NOMO-1 treated with dmso at 0.1 percent for 144 hours (cell line): ENCODE results near the gene ADGRD1.

ENCODE experiments used
- DNase-seq: peaks from one replicate; lab custom pipeline; 2025; ENCODE audit not compliant: unreplicated experiment; lab: John Stamatoyannopoulos, UW

Gene ADGRD1

DNA sequence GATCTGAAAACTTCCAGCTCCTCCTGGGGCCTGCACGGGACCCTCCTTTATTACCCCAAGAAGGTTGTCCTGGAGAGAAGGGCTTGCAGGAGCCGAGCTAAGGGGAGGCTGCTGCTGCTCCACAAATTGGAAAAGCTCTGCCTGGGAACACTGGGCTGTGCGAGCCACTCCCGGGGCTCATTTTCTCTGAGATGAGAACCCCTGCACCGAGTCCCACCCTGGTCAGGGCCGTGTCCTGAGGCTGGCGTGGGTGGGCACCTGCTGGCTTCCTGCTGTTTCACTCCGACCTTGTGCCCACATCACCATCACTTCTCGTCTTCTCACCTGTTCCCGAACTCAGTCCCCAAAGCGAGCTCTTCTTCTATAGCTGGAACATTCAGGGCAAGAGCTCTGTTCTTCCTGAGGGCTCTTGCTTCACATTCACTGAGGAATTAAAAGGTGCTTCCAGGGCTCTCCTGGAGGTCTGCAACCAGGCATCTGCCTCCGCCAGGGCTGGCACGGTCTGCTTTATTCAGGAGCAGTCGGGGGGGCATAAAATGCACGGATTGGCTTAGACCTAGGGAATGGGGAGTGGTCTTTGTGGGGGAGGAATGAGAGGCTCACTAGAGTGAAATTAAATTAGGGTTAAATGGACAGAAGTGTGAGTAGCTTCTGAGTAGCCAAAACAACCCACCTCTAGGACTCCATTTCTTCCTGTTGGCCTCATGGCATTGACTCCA, 98.5 kb downstream of the ADGRD1 start:
- no peak for DNase-seq

DNA sequence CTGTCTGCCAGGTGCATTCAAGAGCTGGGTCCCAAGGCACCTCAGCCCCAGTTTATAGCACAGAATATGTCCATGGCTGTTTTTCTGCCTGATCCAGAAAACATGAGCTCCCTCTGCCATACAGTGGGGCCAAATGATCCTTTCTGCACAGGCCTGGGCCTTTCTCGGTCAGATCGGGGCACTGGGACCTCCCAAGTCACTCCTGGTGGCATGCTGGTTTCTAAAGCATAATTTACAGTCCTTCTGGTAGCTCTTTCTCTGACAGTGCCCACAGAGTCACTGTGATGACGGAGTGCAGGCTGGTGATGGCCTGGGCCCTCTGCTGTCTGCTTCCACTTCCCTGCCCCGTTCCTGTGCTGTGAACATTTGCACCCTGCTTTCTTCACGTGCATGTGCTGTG, 99.2 kb downstream of the ADGRD1 start:
- DNase-seq, result no peak

DNA sequence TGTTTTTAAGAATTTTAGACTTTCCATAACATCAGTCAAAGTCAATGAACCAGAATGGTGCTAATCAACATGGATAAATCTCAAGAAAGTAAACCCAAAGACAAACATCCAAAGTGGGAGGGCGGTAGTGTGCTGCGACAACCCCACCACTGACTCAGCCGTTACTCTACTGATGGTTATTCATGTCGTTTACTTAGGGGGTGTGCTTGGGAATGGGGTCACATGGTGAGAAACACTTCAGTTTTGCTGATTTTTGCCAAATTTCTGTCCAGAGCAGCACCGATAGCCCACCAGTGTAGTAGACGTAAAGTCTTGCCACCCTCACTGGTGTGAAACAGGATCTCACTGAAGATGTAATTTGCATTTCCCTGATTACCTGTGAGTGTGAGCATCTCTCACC, 99.9 kb downstream of the ADGRD1 start:
- DNase-seq, result no peak

DNA sequence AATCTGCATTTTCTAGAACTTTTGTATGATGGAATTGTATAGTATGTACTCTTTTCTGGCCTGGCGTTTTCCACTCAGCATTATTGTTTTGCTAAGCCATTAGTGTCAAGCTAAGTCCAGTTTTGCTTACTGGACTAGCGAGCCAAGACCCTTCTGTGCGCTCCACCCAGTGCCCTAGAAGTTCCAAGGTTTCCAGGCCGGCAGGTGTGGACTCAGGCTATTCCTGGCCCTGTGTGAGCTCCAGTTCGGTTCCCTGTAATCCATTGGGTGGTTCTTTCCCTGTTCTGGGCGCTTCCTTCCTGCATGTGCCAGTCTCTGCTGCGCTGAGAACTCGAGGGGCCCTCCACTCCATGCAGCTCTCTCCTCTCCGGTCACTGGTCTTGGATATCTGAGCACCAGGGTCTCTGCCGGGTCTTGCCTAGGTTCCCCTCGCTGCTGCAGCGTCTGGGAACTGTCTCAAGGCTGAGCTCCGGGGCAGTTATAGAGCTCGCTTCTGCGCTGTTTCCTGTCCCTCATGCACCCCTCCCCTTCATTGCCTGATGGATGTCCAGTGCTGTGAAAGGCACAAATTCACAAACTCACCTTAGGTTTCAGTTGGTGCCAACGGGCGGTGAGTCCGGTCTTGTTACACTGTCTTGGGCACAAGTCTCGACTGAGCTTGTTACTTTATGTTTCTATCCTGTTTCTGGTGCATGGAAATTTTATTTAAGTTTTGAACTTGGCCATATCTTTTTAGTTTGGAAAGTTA, 100.8 kb downstream of the ADGRD1 start:
- no peak for DNase-seq

DNA sequence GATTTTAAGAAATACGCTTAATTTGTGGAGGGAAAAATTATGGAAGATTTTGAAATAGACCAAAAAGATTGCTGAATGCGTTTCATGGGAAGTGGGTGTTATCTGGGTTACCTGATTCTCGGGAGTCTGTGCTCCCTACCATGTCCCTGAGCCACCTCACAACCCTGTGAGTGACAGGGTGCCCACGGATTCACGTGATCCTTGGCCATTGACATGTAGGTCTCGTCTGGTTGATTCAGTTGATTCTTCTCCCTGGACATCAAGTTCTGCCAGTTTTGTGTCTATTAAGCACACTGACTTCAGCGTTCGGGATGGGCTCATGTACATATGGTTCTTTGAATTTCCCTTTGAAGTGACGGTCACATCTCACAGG, 101.4 kb downstream of the ADGRD1 start:
- no peak for DNase-seq

DNA sequence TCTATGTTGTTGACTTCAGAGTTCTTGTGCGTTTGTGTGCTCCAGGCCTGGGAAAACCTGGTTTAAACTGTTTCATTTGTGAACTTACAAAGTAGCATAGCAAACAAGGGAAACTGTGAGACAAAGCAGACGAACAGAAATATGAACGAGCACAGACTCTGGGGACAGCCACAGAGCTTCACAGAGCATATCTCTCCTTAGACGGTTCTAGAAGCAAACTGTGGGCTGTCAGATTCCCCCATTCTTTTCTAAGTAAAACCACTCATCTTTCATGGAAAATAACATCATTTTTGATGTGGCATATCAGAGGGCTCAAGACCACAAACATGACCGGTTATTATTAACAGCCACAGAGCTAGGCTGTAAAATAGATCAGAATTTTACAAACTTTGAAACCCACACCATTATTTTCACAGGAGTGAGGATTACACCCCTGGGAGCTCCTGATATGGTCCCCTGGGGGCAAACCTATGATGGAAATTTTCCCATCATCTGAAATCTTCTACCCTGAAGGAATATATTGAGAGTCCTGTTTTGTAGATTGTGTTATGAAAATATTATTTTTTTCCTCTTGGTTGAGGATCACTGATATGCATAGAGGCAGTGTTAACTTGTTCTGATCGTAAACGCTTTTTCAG, 102.0 kb downstream of the ADGRD1 start:
- no peak for DNase-seq

DNA sequence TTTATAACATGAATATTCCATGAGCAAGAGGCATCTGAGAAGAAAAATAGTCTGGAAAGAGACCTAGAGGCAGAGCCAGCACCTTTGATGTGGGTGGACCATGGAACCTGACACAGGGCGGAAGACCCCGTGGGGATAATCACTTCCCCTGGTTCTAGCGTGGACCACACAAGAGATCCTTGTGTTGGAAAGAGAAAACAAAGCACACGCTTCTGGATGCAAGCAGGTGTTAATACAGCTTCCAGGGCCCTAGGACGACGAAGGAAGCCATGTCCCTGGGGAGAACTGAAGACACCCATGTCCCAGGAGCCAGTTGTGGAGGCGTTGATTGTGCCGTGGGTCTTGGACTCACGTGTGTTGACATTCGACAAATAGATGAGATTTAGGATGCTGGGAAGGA, 102.9 kb downstream of the ADGRD1 start:
- DNase-seq, result no peak

DNA sequence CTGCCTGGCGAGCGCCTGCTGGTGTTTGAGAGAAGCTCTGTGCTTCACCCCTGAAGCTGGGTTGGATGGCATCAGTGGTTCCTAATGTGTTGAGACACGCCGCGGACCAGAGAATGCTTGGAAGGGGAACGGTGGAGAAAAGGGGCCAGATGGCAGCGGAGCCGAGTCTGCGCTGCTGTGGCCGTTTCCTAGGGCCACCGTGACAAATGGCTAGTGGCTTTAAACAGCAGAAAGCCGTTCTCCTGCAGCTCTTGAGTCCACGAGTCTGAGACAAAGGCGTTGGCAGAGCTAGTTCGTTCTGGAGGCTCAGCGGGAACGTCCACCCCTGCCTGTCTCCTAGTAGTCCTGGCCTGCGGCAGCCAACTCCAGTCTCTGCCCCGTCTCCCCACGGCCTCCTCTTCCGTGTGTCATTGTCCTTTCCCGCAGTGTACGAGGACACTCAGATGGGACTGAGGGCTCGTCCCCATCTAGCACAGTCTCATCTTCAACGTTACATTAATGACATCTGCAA, 103.6 kb downstream of the ADGRD1 start:
- DNase-seq, result no peak

DNA sequence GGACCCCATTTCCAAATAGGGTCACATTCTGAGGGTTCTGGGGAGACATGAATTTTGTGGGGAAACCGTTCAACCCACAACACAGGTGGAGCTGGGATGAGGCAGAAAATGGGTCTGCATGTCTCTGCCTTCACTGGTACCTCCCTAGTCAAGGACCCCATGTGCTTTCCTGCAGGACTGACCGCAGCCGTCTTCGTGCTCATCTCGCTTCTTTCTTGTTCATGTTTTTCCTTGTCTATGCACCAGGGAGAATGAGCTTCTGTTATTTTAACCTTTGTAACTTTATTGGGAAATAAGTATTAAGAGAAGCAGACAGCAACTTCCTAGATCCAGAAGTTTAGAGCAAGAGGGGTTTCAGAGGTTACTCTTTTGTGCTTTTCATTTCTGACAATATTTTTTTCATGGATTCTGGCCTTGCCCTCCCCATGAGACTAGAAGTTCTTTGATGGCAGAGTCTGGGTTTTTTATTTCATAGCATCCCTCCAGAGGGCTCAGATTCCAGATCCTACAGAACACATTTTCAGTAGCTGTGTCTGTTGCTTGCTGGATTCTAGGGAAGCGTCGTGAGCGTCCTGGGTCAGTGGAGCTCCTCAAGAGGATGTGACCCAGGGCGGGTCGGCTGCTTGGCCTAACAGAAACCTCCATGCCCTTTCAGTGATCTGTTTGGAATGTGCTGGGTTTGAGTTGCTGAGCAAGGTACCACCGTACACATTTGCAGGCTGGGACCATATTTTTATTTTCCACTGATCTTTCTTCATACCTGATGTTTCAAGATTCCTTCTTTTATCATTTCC, 104.2 kb downstream of the ADGRD1 start:
- DNase-seq, result no peak

DNA sequence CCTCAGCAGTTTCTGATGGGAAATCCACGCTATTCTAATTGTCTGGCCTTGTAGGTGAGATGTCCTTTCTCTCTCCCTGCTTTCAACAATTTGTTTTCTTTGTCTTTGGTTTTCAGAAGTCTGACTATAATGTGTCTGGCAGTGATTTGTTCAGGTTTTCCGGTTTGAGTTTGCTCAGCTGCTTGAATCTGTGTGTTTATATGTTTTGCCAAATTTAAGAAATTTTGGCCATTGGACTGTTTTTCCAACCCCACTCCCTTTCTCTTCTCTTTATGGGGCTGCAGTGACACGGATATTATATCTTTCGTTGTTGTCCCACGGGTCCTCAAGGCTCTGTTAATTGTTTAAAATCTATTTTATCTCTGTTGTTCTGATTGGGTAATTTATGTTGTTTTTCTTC, 105.0 kb downstream of the ADGRD1 start:
- DNase-seq, result no peak

DNA sequence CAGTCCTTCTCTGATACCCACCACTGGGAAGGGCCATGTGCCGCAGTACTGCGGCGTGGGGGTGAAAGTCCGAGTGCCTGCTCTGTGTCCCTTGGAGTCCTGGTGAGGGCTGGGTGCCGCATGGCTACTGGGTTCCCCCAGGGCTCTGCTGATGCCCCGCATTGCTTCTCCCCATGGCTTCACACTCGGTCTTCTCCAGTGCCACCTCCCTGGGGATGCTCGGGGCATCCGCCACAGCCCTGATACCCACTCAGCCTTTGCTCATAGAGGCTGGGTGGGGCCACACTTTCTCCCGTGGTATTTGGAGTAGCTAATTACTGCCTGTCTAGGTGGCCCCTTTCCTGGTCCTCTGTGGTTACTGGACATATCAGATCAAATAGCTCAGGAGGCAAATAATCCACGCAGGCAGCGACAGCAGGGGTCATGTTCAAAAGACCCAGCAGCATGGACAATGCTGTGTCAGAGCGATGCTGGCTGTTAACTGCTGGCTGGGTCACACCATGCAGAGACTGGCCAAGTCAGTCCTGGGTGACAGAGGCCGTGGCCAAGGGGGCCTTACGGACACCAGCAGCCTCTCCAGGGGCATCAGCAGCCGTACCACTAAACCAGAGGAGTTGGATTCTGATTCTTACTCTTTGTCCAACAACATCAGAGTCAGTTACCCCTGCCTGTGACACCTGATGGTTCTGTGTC, 106.5 kb downstream of the ADGRD1 start:
- DNase-seq, result no peak

DNA sequence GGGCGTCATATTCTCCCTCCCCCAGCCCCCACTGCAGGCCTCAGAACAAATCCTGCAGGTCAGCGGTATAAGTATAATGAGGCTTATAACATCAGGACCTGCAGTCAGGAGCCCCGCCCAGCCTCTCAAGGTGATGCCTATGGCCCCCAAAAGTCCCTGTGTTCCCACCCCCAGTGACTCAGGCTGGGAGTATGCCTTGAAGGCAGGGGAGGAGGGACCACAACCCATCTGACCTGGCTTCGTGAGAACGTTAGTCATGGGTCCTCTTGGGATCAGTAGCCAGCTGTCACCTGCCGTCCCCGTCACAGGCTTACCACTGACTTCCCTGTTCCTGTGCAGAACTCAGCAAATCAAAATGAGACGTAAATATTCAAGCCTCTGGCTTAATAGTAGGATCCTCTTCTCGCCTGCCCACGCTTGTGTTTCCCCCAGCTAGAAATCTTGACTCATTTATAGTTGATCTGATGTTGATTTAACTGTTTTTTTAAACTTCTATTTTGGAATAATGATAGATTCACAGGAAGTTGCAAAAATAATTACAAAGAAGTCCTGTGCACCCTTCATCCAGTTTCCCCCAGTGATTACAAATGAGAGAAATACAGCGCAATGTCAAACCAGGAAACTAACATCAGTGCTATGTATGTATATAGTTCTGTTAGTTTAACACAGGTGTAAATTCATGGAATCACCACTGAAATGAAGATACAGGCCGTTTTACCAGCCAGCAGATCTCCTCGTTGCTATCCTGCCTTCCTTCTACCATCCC, 107.5 kb downstream of the ADGRD1 start:
- no peak for DNase-seq

DNA sequence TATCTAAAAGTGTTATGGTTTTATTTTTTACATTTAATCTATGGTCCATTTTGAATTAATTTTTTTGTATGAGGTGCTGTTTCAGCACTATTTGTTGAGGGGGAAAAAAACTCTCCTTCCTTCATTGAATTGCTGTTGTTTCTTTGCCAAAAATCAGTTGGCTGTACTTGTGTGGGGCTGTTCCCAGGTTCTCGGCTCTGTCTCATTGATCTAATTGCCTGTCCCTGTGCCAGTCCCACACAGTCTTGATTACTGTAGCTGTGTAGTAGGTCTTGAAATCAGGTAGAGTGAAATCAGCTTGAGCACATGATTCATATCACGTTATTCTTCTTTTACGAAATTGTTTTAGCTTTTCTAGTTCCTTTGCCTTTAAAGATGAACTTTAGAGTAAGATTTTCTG, 109.7 kb downstream of the ADGRD1 start:
- DNase-seq, result no peak

DNA sequence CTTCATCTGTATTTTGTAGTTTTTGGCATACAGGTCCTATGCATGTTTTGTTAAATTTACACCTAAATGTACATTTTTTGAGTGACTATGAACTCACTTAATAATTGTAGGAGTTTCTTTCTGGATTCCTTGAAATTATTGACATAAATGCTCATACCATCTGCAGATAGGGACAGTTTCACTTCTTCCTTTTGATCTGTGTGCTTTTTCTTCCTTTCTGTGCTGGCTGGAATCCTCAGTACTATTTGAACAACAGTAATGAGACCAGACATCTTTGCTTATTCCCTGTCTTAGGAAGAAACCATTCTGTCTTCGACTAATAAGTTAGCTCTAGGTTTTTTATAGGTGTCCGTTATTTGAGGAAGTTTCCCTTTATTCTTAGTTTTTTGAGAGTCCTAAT, 110.3 kb downstream of the ADGRD1 start:
- no peak for DNase-seq

DNA sequence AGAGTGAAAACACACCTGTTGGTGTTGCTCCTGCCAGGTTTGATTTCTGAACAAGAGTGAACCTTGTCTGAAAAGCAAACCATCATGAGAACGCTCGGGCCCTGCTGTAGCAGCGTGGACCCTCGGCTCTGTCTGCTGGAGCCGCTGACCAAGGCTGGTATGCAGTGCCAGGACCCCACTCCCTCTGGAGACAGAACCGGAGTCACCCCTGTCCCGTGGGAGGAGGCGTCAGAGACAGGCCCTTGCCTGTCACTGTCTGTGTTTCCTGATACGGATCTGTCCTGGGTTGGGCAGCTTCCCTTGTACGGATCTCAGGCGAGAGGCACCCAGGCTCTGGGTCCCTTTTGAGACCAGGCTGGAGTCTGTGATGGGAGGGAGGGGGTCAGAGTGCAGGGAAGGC, 111.6 kb downstream of the ADGRD1 start:
- DNase-seq, result no peak

DNA sequence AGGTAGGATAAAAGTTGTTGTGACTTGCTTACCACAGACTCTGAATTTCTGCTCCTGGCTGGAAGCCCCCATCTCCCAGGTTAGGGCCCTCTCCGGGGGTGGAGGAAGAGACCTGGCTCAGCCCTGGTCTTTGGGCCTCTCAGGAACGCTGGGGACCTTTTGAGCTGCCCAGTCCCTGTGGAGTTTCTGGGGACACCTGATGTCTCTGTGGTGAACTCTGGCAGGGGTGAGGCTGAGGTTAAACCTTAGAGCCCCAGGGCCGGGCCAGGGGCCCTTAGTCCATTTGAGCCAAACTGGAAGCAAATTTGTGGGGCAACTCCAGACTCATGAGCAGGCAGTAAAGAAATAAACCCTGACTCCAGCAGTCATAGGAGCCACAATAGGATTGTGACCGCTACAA, 112.1 kb downstream of the ADGRD1 start:
- DNase-seq, result no peak

DNA sequence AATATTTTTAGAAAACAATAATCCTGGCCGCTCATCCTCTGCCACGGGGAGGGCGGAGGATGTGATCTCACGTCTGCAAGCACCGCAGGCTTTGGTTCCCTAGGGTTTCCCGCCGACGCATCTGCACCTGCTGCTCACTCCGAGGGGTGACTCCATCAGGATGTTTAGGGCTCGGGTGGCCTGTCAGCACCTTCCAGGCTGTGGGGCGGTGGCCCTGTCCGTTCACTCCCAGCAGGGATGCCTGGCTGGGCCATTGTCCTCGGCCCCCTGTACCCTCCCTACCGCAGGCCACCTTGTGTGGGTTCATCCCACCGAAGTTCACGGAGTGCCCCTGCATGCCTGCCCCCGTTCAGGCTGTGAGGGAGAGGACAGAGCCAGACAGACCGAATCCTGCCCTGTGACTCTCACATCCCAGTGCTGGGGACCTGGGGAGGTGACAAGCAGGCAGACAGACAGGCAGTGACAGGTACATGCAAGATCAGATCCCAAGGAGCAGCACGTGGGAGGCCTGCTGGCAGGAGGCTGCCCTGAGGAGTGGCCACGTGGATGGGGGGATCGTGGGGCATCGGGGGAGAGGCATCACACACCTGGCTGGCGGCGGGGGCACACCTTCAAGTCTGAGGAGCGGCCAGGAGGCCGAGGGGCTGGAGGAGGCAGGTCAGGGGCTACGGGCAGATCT, 112.6 kb downstream of the ADGRD1 start:
- no peak for DNase-seq

DNA sequence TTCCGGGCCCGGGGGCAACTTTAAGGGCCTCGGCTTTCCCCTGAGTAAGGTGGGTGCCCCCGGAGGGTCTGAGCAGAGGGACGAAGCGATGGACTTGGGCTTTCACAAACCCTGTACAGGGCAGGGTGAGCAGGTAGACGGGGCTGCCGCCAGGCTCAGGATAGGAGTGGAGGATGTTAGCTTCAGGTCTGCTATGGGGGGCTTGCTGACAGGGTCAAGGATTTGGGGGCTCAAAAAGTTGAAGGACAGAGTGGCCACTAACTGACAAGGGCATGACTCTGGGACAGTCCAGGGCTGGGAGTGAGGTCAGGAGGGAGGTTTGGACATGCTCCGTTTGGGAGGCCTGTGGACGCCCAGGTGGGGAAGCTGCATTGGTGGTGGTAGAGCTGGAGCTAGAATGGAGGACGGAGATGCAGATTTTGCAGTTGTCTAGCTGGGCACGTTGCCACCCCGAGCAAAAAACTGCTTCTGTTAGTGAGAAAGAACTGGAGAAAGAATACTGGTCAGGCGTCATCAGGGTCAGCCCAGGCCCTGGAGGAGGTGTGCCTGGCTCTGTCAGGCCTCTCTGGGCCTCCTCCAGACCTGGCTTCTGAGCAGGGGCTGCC, 113.3 kb downstream of the ADGRD1 start:
- DNase-seq, result no peak
